IPS-18c (cell line): Measurements from ENCODE around the gene IRS2.

ENCODE experiments used
- H3K4me3 ChIP-seq: 2 replicates; pipeline ENCODE4 v1.7.0; 2013; ENCODE audit warnings: low read depth, mild to moderate bottlenecking, low read length, moderate library complexity; ENCODE audit not compliant: insufficient read depth
- H3K9me3 ChIP-seq: one replicate; pipeline ENCODE4 v1.6.1; 2013; ENCODE audit warnings: mild to moderate bottlenecking, low read length, moderate library complexity; ENCODE audit not compliant: control insufficient read depth, insufficient read depth

Gene IRS2

DNA sequence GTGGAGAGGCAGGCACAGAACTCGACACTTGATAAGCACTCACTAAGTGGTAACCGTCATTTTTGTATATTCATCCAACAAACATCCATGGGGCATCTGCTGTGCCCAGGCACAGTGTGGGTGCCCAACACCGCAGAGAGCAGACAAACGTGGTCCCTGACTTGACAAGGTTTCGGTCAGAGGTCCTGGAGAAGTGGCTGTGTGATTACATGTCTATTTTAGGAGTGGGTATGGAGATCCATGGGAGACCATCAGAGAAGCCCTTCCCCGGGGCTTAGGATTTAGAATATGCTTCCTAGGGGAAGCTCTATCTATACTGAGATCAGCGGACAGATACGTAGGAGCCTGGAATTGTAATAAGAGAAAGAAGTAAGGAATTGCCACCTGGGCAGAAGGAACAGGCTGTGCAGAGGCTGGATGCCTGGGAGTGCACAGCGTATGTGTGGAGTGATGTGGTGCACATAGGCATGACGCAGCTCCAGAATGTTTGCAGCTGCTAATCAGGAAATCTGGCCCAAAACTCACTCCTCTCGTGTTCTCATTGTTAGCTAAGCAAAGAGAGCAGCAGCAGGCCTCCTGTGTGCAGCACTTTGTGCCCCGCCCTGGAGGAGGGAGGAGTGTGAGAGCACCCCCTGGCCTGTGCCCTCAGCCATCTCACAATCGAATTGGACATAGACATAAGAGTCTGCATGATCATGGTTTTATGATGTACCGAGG, 23.0 kb upstream of the IRS2 start:
- Histone ChIP-seq H3K9me3 (no peaks in the 10 kb centered on the region), H3K4me3 (no peak overlapping the region)

DNA sequence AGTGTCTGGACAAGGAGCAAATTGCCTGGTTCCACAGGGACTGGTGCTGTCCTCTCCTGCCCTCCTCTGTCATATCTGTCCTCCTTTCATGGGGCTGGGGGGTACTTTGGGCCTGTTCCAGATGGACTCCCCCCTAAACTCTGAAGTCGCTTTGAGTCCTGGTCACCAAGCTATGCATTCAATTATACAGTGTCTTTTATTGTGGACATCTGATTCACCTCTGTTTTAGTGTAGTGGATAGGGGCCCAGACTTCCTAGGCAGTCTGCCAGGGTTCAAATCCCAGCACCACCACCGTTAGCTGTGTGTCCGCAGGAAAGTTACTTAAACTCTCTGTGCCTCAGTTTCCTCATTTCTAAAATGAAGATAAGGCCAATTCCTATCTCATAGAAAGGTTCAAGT, 21.0 kb upstream of the IRS2 start:
- no peak overlapping the region for H3K4me3 ChIP-seq
- no peaks in the 10 kb centered on the region for H3K9me3 ChIP-seq

DNA sequence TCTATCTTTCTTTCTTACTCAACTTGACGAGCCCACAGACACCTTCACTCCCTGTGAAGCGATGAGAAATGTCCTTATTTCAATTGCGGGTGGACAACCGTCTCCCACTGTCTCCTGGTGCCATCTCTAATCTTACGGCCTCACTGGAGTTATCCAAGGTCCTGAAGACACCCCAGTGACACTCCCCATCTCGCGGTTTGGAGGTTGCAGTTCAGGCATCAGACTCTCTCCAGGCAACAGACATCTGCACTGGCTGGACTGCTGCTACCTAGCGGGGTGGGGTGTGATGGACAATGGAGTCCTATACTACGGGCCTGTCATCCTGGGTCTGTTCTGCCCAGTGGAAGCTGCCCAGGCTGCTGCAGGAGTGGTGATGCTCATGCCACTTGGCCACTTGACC, 18.3 kb upstream of the IRS2 start:
- H3K9me3 ChIP-seq, result no peaks in the 10 kb centered on the region
- H3K4me3 ChIP-seq, result no peak overlapping the region

DNA sequence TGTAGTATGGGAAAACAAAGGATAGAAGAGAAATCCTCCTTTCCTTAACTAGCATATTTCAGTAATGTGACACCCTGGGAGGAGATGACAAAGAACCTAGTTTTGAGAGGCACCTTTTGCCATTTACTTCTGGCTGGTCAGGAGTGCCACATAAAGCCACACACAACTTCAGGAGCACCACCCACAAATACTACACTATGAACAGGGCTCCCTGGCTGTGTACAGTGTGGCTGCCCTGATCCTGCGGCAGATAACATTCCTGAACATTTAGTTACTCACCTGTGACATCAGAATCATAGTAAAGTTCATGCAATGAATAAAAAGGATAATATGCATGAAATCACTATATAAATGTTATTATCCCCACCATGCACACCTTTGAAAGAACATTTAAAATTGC, 17.4 kb upstream of the IRS2 start:
- Histone ChIP-seq H3K9me3 (no peaks in the 10 kb centered on the region), H3K4me3 (no peak overlapping the region)

DNA sequence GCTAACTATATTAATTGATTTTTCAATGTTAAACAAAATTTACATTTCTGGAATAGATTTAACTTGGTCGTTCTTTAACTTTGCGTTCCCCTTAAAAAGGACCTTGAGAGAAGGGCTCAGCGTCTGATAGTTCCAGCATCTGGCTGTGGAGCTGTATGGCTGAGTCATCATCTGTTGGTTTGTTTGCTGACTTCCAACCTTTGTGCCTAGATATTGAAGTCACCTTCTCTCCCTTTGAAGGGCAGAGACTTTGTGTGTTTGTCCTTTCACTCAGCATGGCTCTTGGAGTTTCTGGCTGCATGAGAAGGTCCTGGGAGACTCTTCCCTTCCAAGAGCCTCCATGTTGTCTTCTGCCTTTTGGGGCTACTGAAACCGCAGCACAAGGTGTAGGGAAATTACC, 16.6 kb upstream of the IRS2 start:
- H3K9me3 ChIP-seq, result no peaks in the 10 kb centered on the region
- no peak overlapping the region for H3K4me3 ChIP-seq

DNA sequence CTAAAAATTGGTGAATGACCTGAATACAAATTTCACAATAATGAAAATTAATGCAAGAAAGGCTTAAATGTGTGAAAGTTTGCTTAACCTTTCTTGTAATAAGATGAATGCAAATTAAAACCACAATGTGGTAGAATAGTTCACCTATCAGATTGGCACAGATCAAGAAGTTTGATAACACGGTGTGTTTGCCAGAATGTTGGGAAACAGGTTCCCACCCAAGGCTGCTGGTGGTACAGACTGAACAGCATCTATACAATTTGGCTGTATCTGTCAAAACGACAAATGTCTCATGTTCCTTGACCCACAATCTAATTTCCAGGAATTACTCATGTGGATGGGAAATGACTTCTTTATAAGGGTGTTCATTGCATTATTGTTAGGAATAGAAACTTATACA, 8.6 kb upstream of the IRS2 start:
- H3K4me3 ChIP-seq, result no peak overlapping the region
- H3K9me3 ChIP-seq, result no peaks in the 10 kb centered on the region

DNA sequence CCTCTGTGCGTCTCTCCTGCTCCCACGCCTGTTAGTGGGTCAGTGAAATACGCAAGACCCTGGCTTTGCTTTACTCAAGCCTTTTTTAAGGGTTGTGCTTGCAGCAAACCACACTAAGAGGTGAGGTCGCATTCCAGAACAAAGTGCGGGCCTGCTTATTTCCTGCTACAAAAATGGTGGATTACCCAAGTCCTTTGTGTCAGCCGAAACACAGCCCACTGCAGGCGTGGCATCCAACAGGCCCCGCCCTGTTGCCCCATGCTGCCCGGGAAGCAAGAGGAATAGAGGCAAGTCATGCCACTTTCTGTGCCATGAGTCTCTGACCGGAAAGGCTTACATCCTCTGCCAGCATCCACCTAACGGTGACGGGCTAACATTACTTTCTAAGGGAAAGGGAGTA, 7.7 kb upstream of the IRS2 start:
- Histone ChIP-seq H3K9me3 (no peaks in the 10 kb centered on the region), H3K4me3 (no peak overlapping the region)

DNA sequence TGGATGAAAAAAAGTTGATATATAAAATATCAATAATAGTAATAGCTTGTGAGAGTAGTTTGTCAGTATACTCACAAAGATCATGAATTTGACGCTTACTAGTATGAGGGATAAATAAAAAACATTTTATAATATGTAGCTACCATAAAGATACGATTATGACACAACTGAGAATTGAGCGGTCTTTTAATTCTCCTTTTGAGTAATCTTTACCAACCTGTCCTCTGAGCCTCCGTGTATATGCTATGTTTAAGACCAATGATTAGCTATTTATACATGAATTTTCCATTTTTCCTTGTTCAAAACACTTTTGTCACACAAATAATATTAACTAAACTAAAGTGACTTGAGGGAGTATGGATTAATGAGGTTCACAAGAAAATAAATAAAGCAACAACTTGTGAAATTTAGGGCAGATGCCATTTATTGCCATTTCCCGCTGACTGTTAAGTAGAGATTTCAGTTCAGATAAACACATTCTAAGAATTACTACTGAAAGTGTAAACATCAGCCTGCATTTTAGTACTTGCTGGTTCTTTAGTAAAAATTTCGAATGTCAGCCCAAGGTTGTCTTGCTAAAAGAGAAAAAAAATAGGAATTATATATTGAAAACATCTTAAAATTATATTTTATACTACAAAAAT, 6.2 kb upstream of the IRS2 start:
- Histone ChIP-seq H3K9me3 (no peaks in the 10 kb centered on the region), H3K4me3 (no peak overlapping the region)

DNA sequence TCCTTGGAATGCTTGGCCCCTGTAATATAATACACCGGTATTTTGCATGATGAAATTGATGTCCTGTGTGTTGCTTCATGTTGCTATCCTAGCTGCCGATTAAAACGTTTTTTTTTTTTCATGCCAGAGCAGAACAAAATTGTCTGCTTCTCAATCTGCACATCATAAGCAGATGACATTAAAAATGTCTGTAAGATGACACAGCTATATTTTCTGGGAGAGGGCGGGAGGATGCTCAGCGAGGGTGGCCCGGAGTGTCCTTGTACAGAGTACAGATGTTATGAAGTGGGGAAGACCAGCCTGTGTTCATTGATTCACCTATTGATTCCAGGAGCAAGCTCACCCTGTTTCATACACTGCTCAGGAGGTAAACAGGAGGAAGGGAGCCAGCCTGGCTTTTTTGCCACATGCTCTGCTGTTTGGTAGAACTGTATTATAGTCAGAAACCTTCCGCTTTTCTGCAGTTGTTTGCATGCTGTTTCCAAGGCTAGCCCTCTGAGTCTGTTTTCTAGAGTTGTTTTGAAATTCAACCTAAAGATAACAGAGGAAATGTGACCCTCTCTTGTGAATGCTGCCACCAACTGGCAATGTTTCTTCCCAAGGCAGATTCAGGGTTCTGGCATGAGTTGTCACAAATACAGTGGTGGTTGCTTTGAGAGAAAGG, 4.7 kb upstream of the IRS2 start:
- H3K9me3 ChIP-seq, result no peaks in the 10 kb centered on the region
- no peak overlapping the region for H3K4me3 ChIP-seq

DNA sequence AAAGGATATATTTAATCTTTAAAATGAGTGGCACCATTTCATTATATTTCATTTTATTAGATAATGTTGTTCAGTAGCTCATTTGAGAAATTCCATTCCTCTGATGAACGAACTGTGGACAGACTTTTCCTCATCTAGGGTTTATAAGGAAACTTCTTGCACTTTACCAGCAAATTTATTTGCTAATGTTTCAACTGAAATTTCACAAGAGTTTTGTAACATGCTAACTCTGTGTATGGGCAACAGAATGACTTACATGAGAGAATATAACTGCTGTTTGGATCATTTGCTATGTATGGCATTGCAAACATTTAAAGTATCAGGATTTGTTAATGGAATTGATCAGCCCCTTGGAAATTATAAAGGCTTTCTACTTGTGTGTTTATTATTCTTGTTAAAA, 3.7 kb upstream of the IRS2 start:
- Histone ChIP-seq H3K4me3 (no peak overlapping the region), H3K9me3 (no peaks in the 10 kb centered on the region)

DNA sequence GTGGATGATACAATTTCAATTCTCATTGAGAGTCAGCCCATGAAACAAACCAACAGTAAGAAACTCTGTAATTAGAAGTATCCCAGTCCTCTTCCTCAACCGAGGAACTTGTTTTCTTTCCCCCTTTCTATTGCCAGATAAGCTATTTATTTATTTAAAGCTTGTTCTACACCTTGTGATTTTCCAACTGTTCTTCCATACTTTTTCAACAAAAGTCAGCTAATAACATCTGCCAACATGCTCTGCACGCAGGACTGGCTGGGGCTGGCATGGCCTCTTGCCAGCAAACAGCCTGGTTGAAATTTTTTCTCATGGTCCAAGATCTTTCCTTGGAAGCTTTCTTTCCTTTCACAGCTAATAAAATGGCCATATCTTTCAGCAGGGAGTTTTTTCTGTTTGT, 2.9 kb upstream of the IRS2 start:
- H3K4me3 ChIP-seq, result no peak overlapping the region
- H3K9me3 ChIP-seq, result no peaks in the 10 kb centered on the region

DNA sequence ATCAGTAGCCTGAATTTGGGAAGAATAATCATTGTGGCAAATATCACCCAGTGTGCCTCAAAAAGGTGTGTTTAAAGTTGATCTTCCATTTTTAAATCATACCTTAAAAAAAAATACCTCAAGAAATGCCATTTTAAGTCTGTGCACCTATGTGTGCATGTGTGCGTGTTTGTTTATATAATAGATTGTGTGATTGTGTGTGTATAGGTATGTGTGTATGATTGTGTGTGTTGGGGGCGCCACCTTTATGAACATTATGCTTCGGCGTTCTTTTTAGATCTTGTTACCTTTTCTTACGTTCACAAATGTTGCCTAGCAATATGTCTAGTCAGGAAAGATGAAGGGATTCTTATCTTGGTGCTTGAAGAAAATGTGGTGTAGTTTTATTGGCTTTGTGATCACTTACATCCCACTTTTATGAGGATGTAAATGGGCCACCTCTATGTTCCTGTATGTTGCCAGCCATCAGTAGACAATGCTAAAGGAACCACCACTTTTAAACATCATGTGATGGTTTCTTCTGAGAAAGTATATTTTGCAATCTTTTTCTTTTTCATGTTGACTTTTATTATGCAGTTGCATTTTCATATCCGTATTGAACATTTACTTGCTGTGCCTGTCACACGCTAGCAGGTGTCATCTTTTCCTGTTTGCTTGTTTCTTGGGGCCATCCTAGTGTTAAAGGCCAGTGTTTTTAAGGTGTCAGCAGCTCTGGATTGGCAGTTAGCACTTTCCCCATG, 2.2 kb upstream of the IRS2 start:
- Histone ChIP-seq H3K9me3 (no peaks in the 10 kb centered on the region), H3K4me3 (no peak overlapping the region)

DNA sequence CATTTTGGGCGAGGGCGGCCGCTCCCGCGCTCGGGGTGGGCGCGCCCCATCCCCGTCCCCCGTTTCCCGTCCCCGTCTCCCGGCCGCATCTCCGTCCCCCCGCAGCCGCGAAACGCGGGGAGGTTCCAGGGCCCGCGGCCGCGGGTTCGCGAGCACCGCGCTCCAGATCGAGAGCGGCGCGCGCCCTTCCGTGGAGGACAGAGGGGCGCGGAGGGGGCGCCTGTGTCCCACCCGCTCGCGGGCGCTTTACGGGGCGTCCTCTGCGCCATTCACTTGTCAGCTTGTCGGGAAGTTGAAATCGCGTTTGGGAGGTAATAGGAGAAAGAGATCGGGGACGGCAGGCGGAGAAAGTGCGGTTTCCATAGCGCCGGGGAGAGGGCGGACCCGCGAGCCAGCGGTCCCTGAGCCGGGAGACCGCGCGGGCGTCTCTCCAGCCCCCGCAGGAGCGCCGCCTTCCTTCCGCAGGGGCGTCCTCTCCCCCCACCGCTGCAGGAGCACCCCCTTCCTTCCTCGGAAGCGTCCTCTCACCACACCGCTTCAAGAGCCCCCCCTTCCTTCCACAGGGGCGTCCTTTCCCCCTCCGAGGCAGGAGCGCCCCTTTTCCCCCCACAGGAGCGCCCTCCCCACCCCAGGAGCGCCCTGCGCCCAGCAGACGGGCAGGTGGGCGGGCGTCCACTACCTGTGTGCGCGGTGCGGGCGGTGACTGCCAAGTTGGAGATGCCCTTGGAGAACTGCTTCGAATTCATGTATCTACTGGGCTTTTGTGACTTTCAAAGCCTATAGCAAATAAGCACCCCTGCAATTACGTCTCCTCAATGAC, 962 bp upstream of the IRS2 start:
- peak overlapping the region; percentile 74 for H3K4me3 ChIP-seq
- H3K9me3 ChIP-seq, result no peaks in the 10 kb centered on the region

DNA sequence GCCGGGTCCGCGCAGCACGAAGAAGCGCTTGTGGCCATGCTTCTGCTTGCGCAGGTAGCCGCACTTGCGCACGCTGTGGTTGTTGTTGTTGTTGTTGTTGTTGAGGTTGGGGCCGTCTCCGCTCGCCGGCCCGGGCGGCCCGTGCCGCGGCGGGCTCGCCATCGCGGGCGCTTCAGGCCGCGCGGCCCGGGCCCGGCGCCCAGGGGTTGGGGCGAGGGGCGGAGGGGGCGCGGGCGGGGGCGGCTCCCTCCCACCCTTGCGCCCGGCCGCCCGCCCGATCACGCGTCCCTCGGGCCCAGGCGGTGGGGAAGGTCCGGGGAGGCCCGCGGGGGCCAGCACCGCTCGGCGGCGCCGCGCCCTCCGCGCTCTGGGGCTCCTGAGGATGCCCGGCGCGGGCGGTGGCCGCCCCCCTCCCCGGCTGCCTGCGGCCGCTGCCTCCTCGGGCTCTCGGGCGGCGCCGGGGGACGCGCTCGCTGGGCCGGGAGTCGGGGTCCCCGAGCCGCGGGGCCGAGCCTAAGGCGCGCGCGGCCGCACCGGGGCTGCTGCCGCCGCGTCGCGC, 412 bp downstream of the IRS2 start:
- Histone ChIP-seq H3K4me3 (peak overlapping the region; percentile 70), H3K9me3 (no peaks in the 10 kb centered on the region)

DNA sequence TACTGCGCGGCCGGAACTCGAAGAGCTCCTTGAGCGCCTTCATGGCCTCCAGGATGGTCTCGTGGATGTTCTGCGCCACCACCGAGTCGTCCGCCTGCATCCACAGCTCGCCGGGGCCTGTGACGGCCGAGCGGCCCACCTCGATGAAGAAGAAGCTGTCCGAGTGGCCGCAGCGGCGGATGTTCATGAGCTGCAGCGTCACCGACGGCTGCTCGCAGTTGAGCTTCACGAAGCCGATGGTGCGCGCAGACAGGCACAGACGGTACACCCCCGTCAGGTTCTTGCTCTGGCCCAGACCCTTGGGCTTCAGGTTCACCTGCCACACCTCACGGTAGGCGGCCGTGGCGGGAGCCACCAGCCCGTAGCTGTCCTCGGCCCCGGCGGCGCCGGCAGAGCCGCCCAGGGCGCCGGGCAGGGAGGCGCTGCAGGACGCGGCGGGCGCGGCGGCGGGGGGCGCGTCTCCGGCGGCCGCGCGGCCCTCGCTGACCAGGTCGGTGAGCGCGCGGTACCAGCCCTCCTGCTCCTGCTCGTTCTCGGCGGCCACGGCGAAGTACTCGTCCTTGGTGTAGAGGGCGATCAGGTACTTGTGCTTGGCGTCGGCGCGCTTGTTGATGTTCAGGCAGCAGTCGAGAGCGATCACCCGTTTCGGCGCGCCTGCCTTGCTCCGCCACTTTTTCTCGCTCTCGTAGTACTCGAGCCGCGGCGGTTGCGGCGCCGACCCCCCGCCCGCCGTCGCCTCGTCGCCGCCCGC, 1.1 kb downstream of the IRS2 start:
- H3K9me3 ChIP-seq, result no peaks in the 10 kb centered on the region
- H3K4me3 ChIP-seq, result peak overlapping the region; percentile 70

DNA sequence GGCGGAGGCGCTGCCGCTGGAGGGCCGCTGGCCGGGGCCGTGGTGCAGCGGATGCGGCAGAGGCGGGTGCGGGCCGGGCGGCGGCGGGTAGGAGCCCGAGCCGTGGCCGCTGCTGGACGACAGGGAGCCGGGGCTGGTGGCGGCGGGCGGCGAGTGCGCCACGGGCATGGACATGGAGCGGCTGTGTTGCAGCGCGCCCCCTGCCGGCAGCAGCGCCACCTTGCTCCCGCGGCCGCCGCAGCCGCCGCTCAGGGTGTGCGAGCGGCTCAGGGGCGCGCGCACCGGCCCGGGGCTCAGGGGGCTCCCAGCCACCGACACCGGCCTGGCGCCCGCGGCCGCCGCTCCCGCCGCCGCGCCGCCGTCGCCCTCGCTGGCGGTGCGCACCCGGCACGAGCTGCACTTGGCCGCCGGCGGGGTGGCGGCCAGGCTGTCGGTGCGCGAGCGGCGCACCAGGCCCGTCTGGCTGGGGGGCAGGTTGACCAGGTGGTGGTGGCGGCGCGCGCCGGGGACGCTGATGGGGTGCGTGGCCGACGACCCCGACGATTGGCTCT, 1.7 kb downstream of the IRS2 start:
- peak overlapping the region; percentile 70 for H3K4me3 ChIP-seq
- H3K9me3 ChIP-seq, result no peaks in the 10 kb centered on the region
